ENCODE data around the gene RAPGEF1. TPM values are rescaled to one million over a fixed set of nuclear protein-coding genes. Genes with fewer than 3 reads are reported as not detected.
A peak's percentile ranks its signal among the peaks of the same experiment; 100 is the strongest.

RAPGEF1 gene
- total and polyA plus RNA-seq, 2 of the 13 experiments (the other 11 are each of a cell fraction or from before 2014, with no cell fraction given): 21.2 to 38.9 TPM

DNA sequence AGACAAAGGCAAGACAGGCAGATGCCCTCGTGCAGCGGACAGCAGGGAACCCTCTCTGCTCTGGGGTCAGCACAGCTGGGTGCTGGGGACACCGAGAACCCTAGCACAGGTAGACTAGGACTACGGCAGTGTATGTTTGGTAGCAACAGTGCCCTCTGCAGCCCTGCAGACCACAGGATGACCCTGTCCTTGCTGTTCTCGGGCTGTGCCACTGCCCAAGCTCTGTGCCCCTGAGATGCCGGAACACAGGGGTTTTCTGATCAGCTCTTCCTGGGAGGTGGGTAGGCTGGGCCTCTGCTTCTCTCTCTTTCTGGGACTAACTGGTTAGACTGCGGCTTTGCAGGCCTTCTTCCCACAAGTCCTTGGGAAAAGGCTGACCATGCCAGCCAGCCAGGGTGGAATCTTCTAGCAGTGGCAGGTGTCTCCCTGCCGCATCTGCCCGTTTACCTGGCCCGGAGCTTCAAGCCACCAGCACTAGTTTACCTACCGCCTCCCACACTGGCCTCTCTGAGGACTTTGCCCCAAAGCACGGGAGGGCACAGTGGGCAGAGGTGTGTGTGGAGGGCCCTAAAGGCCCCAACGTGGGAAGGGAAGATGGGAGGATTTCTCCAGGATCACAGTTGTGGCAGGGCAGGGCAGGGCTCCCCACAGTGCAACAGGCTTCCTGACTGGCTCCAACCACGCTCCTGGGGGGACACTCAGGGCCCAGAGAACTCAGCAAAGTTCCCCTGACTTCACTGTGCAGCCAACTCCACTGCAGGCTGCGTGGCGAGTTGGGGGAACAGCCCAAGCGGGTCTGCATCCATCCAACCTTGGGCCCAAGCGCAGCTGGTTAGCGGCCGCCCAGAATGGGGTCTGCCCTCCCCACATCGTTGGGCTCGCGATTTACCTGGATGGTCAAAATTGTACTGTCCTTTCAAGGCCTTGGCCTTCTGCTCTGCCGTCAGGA, 210.0 kb downstream of the RAPGEF1 start (continued):
- TF ChIP-seq, protein P1, sequence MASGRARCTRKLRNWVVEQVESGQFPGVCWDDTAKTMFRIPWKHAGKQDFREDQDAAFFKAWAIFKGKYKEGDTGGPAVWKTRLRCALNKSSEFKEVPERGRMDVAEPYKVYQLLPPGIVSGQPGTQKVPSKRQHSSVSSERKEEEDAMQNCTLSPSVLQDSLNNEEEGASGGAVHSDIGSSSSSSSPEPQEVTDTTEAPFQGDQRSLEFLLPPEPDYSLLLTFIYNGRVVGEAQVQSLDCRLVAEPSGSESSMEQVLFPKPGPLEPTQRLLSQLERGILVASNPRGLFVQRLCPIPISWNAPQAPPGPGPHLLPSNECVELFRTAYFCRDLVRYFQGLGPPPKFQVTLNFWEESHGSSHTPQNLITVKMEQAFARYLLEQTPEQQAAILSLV (CRISPR knock-in tag; IDR thresholded peaks at IDR 0.05; ENCODE audit: borderline replicate concordance): 0 out of 2 replicates have a peak, but pooled peaks have one; percentile 39
- no peak for TF ChIP-seq ZNF841 (CRISPR knock-in tag; IDR thresholded peaks at IDR 0.05; ENCODE audit: borderline replicate concordance)
- TF ChIP-seq GZF1 (CRISPR knock-in tag; IDR thresholded peaks at IDR 0.05): no peak
- TF ChIP-seq, protein P2, sequence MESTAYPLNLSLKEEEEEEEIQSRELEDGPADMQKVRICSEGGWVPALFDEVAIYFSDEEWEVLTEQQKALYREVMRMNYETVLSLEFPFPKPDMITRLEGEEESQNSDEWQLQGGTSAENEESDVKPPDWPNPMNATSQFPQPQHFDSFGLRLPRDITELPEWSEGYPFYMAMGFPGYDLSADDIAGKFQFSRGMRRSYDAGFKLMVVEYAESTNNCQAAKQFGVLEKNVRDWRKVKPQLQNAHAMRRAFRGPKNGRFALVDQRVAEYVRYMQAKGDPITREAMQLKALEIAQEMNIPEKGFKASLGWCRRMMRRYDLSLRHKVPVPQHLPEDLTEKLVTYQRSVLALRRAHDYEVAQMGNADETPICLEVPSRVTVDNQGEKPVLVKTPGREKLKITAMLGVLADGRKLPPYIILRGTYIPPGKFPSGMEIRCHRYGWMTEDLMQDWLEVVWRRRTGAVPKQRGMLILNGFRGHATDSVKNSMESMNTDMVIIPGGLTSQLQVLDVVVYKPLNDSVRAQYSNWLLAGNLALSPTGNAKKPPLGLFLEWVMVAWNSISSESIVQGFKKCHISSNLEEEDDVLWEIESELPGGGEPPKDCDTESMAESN (CRISPR knock-in tag; conservative IDR thresholded peaks at IDR 0.05): no peak
- peak; percentile 36; the same call in 1 of the 2 replicates for TF ChIP-seq RXRA (CRISPR knock-in tag; IDR thresholded peaks at IDR 0.05)
- peak; percentile 44; the same call in 1 of the 2 replicates for TF ChIP-seq YEATS2 (CRISPR knock-in tag; IDR thresholded peaks at IDR 0.05; ENCODE audit: borderline replicate concordance)
- no peak for TF ChIP-seq HMG20A (CRISPR knock-in tag; IDR thresholded peaks at IDR 0.05; ENCODE audit: borderline replicate concordance)
- no peak for TF ChIP-seq ZBTB20 (CRISPR knock-in tag; IDR thresholded peaks at IDR 0.05; ENCODE audit: borderline replicate concordance, low read depth)
- TF ChIP-seq RELA (CRISPR knock-in tag; IDR thresholded peaks at IDR 0.05): no peak
- no peak for TF ChIP-seq PAX8 (CRISPR knock-in tag; IDR thresholded peaks at IDR 0.05; ENCODE audit: borderline replicate concordance)
- TF ChIP-seq, protein P3, sequence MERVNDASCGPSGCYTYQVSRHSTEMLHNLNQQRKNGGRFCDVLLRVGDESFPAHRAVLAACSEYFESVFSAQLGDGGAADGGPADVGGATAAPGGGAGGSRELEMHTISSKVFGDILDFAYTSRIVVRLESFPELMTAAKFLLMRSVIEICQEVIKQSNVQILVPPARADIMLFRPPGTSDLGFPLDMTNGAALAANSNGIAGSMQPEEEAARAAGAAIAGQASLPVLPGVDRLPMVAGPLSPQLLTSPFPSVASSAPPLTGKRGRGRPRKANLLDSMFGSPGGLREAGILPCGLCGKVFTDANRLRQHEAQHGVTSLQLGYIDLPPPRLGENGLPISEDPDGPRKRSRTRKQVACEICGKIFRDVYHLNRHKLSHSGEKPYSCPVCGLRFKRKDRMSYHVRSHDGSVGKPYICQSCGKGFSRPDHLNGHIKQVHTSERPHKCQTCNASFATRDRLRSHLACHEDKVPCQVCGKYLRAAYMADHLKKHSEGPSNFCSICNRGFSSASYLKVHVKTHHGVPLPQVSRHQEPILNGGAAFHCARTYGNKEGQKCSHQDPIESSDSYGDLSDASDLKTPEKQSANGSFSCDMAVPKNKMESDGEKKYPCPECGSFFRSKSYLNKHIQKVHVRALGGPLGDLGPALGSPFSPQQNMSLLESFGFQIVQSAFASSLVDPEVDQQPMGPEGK (CRISPR knock-in tag; IDR thresholded peaks at IDR 0.05): peak; percentile 37; the same call in 1 of the 2 replicates
- TF ChIP-seq ZFP41 (CRISPR knock-in tag; IDR thresholded peaks at IDR 0.05; ENCODE audit: borderline replicate concordance): no peak
- TF ChIP-seq, protein P4, sequence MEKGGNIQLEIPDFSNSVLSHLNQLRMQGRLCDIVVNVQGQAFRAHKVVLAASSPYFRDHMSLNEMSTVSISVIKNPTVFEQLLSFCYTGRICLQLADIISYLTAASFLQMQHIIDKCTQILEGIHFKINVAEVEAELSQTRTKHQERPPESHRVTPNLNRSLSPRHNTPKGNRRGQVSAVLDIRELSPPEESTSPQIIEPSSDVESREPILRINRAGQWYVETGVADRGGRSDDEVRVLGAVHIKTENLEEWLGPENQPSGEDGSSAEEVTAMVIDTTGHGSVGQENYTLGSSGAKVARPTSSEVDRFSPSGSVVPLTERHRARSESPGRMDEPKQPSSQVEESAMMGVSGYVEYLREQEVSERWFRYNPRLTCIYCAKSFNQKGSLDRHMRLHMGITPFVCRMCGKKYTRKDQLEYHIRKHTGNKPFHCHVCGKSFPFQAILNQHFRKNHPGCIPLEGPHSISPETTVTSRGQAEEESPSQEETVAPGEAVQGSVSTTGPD (CRISPR knock-in tag; IDR thresholded peaks at IDR 0.05): no peak
- TF ChIP-seq, protein P5, sequence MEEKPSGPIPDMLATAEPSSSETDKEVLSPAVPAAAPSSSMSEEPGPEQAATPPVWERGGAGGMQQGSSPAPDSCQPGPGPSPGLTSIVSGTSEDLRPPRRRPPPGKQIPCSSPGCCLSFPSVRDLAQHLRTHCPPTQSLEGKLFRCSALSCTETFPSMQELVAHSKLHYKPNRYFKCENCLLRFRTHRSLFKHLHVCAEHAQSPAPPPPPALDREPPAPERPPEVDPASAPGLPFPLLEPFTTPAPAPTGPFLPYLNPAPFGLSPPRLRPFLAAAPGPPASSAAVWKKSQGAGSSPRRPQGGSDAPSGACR (CRISPR knock-in tag; IDR thresholded peaks at IDR 0.05): no peak
- TF ChIP-seq ZFP62 (CRISPR knock-in tag; IDR thresholded peaks at IDR 0.05): no peak
- no peak for TF ChIP-seq FOXA3 (CRISPR knock-in tag; IDR thresholded peaks at IDR 0.05)
- no peak for TF ChIP-seq RXRB (CRISPR knock-in tag; IDR thresholded peaks at IDR 0.05; ENCODE audit: borderline replicate concordance)
- no peak for TF ChIP-seq GATAD1 (CRISPR knock-in tag; IDR thresholded peaks at IDR 0.05)
- TF ChIP-seq TSC22D2 (CRISPR knock-in tag; IDR thresholded peaks at IDR 0.05; ENCODE audit: borderline replicate concordance): no peak
- TF ChIP-seq ZNF678 (CRISPR knock-in tag; IDR thresholded peaks at IDR 0.05): no peak
- no peak for TF ChIP-seq CCDC6 (CRISPR knock-in tag; IDR thresholded peaks at IDR 0.05)
- no peak for TF ChIP-seq EED (CRISPR knock-in tag; IDR thresholded peaks at IDR 0.05)
- TF ChIP-seq ZNF225 (CRISPR knock-in tag; IDR thresholded peaks at IDR 0.05): no peak
